HG03045 (cell line): ENCODE data around the gene ABCB4.
A peak's percentile ranks its signal among the peaks of the same experiment; 100 is the strongest.
"Not testable (repeated sequence)": the region's sequence is repeated elsewhere in the genome, so short reads cannot be mapped to it uniquely, and the experiment has no call there.

ENCODE experiments used
- ATAC-seq: cut with Tn5 transposase; IDR thresholded peaks from one replicate; pipeline ENCODE4 v1.9.1; 2021; ENCODE audit warnings: mild to moderate bottlenecking, moderate library complexity; ENCODE audit not compliant: unreplicated experiment

Gene ABCB4

GRCh38 chr7:87479951-87480350 is 4.5 kb upstream of the ABCB4 start:
- no peak for ATAC-seq

GRCh38 chr7:87476179-87476557 is 688 bp upstream of the ABCB4 start:
- ATAC-seq, result no peak

GRCh38 chr7:87474533-87475358 is 734 bp downstream of the ABCB4 start:
- peak; percentile 67 for ATAC-seq

- no peak for ATAC-seq
Observed at GRCh38 chr7:87473986-87474385, 1.5 kb downstream of the ABCB4 start.

- ATAC-seq, result no peak
Observed at GRCh38 chr7:87473192-87473591, 2.3 kb downstream of the ABCB4 start.

GRCh38 chr7:87471473-87471872 is 4.0 kb downstream of the ABCB4 start:
- no peak for ATAC-seq

GRCh38 chr7:87469204-87469603 is 6.3 kb downstream of the ABCB4 start:
- ATAC-seq, result not testable (repeated sequence)

- ATAC-seq, result not testable (repeated sequence)
Observed at GRCh38 chr7:87465534-87465880, 10.0 kb downstream of the ABCB4 start.

GRCh38 chr7:87464830-87465533 is 10.5 kb downstream of the ABCB4 start:
- not testable (repeated sequence) for ATAC-seq

- ATAC-seq, result no peak
Observed at GRCh38 chr7:87463982-87464381, 11.5 kb downstream of the ABCB4 start.

- not testable (repeated sequence) for ATAC-seq
Observed at GRCh38 chr7:87460444-87460843, 15.0 kb downstream of the ABCB4 start.

GRCh38 chr7:87459941-87460340 is 15.5 kb downstream of the ABCB4 start:
- no peak for ATAC-seq

GRCh38 chr7:87458148-87458547 is 17.3 kb downstream of the ABCB4 start:
- ATAC-seq, result no peak

- ATAC-seq, result no peak
Observed at GRCh38 chr7:87456247-87456646, 19.2 kb downstream of the ABCB4 start.

GRCh38 chr7:87452279-87452678 is 23.2 kb downstream of the ABCB4 start:
- ATAC-seq, result no peak

- no peak for ATAC-seq
Observed at GRCh38 chr7:87451187-87451586, 24.3 kb downstream of the ABCB4 start.

- no peak for ATAC-seq
Observed at GRCh38 chr7:87450706-87451105, 24.8 kb downstream of the ABCB4 start.

GRCh38 chr7:87448388-87448787 is 27.1 kb downstream of the ABCB4 start:
- no peak for ATAC-seq

- no peak for ATAC-seq
Observed at GRCh38 chr7:87447116-87447635, 28.3 kb downstream of the ABCB4 start.

- peak; percentile 80 for ATAC-seq
Observed at GRCh38 chr7:87445897-87446296, 29.6 kb downstream of the ABCB4 start.

GRCh38 chr7:87435546-87435945 is 39.9 kb downstream of the ABCB4 start:
- ATAC-seq, result no peak

GRCh38 chr7:87432536-87432935 is 42.9 kb downstream of the ABCB4 start:
- no peak for ATAC-seq
